ENCODE results near the gene TNNT2. TPM values are rescaled to one million over a fixed set of nuclear protein-coding genes. Genes with fewer than 3 reads are reported as not detected.

Gene TNNT2
- polyA plus RNA-seq, 4 donors: 0.78 to 86.7 (median 12.6) TPM

DNA sequence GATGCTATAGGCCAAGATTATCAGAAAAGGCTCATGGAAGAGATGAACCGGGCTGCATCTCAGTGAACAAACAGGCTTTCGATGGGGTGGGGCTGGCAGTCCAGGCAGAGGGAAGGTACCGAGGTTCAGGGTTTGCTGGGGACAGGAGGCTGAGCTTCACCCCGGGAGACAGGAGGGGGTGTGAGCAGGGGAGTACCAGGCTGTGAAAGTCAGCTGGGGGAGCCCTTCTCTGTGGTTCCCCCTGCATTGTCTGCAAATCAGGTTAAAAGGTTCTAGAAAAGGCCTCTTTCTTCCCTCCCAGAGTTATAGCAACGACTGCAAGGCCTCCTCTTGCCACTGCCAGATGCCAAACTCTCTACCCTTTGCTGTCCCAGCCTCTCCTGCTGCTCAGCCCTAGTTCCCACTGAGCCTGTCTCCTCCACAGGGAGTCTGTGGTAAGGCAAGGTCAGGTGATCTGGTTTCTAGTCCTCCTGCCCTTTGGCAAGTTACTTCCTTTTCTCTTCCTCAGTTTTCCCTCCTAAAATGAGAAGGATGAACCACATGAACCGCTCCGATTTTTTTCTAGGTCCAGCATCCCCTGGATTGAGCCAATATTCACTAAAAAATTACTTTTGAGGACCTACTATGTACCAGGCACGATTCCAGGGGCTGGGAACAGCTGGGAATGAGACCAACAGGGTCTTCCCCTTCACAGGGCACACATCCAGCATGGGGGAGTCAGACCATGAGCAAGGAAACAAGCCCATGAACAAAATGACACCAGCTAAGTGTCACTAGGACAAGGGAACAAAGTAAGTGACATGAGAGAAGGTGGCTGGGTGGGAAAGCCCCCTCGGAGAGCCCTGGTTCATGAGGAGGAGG is 14.4 kb upstream of the TNNT2 start:
- DNase-seq (no peak), FAIRE-seq (no peak)
- peaks cover 0 to 86% (median 2%) of the 10 kb centered on the region in 3 donors for H3K36me3 ChIP-seq (ENCODE audit: control insufficient read depth in 3 of 3, insufficient read depth in 2 of 3, low read depth in 1 of 3, low read length in 3 of 3)
- 40 to 60% (median 42%) methylated on average over 9 of the region's 9 CpGs for WGBS, 3 donors
- H3K4me3 ChIP-seq (ENCODE audit: low read depth in 1 of 3, low read length in 3 of 3): no peak overlapping the region
- H3K9me3 ChIP-seq (ENCODE audit: control insufficient read depth in 2 of 2, insufficient read depth in 1 of 2, low read depth in 1 of 2, low read length in 1 of 2): no peaks in the 10 kb centered on the region
- peaks cover 0 to 49% (median 5%) of the 10 kb centered on the region in 3 donors for H3K4me1 ChIP-seq (ENCODE audit: control insufficient read depth in 3 of 3, insufficient read depth in 2 of 3, low read depth in 1 of 3, low read length in 2 of 3)
- peaks cover 0 to 4% (median 0%) of the 10 kb centered on the region in 3 donors for H3K27me3 ChIP-seq (ENCODE audit: control insufficient read depth in 3 of 3, insufficient read depth in 3 of 3, low read length in 3 of 3)
- peak overlapping the region in 1 of 3 donors; percentile 3 for H3K27ac ChIP-seq (ENCODE audit: low read depth in 1 of 3, low read length in 2 of 3)

DNA sequence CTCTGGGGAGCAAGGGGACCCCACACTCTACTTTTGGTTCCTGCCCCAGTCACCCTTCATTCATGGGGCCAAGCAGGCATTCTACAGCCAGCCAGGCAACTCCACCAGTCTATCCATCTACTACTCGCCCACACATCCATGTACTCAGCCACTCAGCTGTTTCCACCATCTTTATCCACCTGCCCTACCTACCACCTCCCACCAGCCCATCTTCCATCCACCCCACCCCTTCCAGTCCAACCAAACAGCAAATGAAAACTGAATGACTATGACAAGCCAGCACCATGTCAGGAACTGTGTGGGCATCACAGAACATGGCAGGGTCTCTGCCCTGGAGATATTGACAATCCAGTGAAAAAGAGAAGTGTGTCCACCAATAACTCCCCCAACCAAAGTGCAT is 13.7 kb upstream of the TNNT2 start:
- FAIRE-seq: no peak
- Histone ChIP-seq H3K9me3 (ENCODE audit: control insufficient read depth in 2 of 2, insufficient read depth in 1 of 2, low read depth in 1 of 2, low read length in 1 of 2) (no peaks in the 10 kb centered on the region), H3K4me1 (ENCODE audit: control insufficient read depth in 3 of 3, insufficient read depth in 2 of 3, low read depth in 1 of 3, low read length in 2 of 3) (peaks cover 0 to 45% (median 3%) of the 10 kb centered on the region in 3 donors)

DNA sequence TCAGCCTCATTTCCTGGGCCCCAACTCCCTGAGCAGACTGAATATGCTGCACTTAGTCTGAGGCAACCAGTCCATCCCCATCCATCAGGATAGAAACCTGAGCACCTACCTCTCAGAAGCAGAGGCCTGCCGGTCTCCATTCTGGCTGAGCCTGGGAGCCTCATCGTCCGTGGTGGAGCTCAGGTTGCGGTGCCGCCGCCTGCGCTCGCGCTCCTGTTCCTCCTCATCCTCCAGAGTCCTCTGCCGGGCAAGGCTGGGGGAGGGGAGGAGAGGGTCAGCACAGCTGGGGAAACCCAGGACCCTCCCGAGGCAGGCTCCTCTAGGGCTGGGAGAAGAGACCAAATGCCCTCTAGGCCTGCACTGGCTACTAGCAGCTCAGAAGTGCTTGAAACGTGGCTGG is 11.6 kb upstream of the TNNT2 start:
- Histone ChIP-seq H3K27me3 (ENCODE audit: control insufficient read depth in 3 of 3, insufficient read depth in 3 of 3, low read length in 3 of 3) (no peaks in the 10 kb centered on the region), H3K27ac (ENCODE audit: low read depth in 1 of 3, low read length in 2 of 3) (no peak overlapping the region), H3K9me3 (ENCODE audit: control insufficient read depth in 2 of 2, insufficient read depth in 1 of 2, low read depth in 1 of 2, low read length in 1 of 2) (no peaks in the 10 kb centered on the region), H3K4me1 (ENCODE audit: control insufficient read depth in 3 of 3, insufficient read depth in 2 of 3, low read depth in 1 of 3, low read length in 2 of 3) (peaks cover 0 to 32% (median 0%) of the 10 kb centered on the region in 3 donors), H3K36me3 (ENCODE audit: control insufficient read depth in 3 of 3, insufficient read depth in 2 of 3, low read depth in 1 of 3, low read length in 3 of 3) (peaks cover 0 to 90% (median 2%) of the 10 kb centered on the region in 3 donors), H3K4me3 (ENCODE audit: low read depth in 1 of 3, low read length in 3 of 3) (no peak overlapping the region)
- 83 to 92% (median 91%) methylated on average over 12 of the region's 12 CpGs for WGBS, 3 donors
- FAIRE-seq (no peak), DNase-seq (no peak)

More for the DNA sequence above, 13.7 kb upstream of the TNNT2 start:
- no peak for DNase-seq
- Histone ChIP-seq H3K4me3 (ENCODE audit: low read depth in 1 of 3, low read length in 3 of 3) (no peak overlapping the region), H3K27ac (ENCODE audit: low read depth in 1 of 3, low read length in 2 of 3) (no peak overlapping the region), H3K27me3 (ENCODE audit: control insufficient read depth in 3 of 3, insufficient read depth in 3 of 3, low read length in 3 of 3) (peaks cover 0 to 4% (median 0%) of the 10 kb centered on the region in 3 donors), H3K36me3 (ENCODE audit: control insufficient read depth in 3 of 3, insufficient read depth in 2 of 3, low read depth in 1 of 3, low read length in 3 of 3) (peaks cover 0 to 89% (median 2%) of the 10 kb centered on the region in 3 donors)
- 73 to 87% (median 86%) methylated on average over 1 of the region's 1 CpG for WGBS, 3 donors

DNA sequence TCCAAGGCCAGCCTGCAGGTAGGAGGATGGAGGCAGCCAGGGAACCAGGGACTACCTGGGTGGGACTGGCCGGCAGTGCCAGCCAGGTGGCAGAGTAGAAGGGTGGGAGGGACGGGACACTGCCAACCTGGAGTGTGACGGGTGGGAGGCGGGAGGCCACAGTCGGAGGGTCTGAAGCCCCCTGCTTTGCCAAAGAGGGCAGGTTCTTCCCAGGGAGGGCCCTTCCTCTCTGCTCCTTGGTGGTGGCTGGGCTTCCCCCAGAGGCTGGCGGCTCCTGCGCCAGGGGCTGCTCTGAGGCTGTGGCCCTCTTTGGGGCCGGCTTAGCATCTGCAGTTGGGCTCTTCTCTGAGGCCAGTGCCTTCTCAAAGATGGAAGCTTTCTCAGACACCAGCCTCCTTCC is 8.7 kb upstream of the TNNT2 start:
- Histone ChIP-seq H3K36me3 (ENCODE audit: control insufficient read depth in 3 of 3, insufficient read depth in 2 of 3, low read depth in 1 of 3, low read length in 3 of 3) (peaks cover 0 to 97% (median 10%) of the 10 kb centered on the region in 3 donors), H3K9me3 (ENCODE audit: control insufficient read depth in 2 of 2, insufficient read depth in 1 of 2, low read depth in 1 of 2, low read length in 1 of 2) (no peaks in the 10 kb centered on the region), H3K4me3 (ENCODE audit: low read depth in 1 of 3, low read length in 3 of 3) (no peak overlapping the region), H3K4me1 (ENCODE audit: control insufficient read depth in 3 of 3, insufficient read depth in 2 of 3, low read depth in 1 of 3, low read length in 2 of 3) (peaks cover 0 to 6% (median 0%) of the 10 kb centered on the region in 3 donors), H3K27ac (ENCODE audit: low read depth in 1 of 3, low read length in 2 of 3) (no peak overlapping the region), H3K27me3 (ENCODE audit: control insufficient read depth in 3 of 3, insufficient read depth in 3 of 3, low read length in 3 of 3) (no peaks in the 10 kb centered on the region)
- 88 to 93% (median 88%) methylated on average over 8 of the region's 8 CpGs for WGBS, 3 donors
- FAIRE-seq (no peak), DNase-seq (no peak)

DNA sequence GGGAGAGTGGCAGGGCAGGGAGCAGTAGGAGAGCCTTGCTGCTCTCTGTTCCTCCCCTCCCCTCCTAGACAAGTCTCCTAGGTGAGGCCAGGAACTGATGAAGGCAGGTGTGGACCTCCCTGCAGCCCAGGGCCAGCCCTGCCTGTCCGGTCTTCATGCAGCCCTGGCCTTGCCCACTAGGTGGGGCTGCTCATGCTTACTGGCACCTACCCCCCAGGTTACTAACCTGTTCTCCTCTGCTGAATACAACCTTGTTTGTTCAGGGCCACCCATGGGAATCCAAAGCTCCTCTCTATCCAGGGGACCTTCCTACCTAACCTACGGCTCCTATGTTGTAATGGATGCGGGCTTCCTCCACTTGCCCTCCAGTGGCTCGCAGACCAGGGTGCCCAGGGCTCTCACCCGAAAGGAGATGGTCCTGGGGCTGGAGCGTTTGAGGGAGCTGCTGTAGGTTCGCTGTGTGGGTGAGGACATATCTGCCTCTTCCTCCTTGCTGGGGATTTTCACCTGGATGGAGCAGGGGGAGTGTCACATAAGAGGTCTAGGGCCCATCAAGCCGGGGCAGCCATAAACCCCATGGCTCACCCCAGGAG is 7.9 kb upstream of the TNNT2 start:
- 65 to 72% (median 67%) methylated on average over 8 of the region's 8 CpGs for WGBS, 3 donors
- Histone ChIP-seq H3K27ac (ENCODE audit: low read depth in 1 of 3, low read length in 2 of 3) (no peak overlapping the region), H3K36me3 (ENCODE audit: control insufficient read depth in 3 of 3, insufficient read depth in 2 of 3, low read depth in 1 of 3, low read length in 3 of 3) (peaks cover 0 to 95% (median 10%) of the 10 kb centered on the region in 3 donors)

DNA sequence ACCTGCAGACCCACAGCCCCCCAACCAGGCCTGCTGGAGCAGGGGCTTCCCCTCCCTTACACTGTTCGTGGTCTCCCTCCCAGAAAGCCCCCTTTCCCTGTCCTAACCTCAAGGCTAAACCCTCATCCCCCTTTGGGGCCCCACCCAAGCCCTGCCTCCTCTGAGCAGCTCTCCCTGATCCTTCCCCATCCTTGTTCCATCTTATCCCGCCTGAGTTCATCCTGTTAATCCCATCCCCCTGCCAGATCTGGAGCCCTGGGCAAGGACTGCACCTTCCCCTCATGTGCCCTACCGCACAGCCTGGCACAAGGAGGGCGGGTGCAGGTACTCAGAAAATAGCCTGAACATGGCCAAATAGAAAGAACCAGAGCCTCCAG is 6.9 kb upstream of the TNNT2 start:
- Histone ChIP-seq H3K27ac (ENCODE audit: low read depth in 1 of 3, low read length in 2 of 3) (no peak overlapping the region), H3K9me3 (ENCODE audit: control insufficient read depth in 2 of 2, insufficient read depth in 1 of 2, low read depth in 1 of 2, low read length in 1 of 2) (no peaks in the 10 kb centered on the region), H3K27me3 (ENCODE audit: control insufficient read depth in 3 of 3, insufficient read depth in 3 of 3, low read length in 3 of 3) (no peaks in the 10 kb centered on the region), H3K4me1 (ENCODE audit: control insufficient read depth in 3 of 3, insufficient read depth in 2 of 3, low read depth in 1 of 3, low read length in 2 of 3) (peaks cover 0 to 6% (median 0%) of the 10 kb centered on the region in 3 donors), H3K4me3 (ENCODE audit: low read depth in 1 of 3, low read length in 3 of 3) (no peak overlapping the region), H3K36me3 (ENCODE audit: control insufficient read depth in 3 of 3, insufficient read depth in 2 of 3, low read depth in 1 of 3, low read length in 3 of 3) (peaks cover 0 to 97% (median 10%) of the 10 kb centered on the region in 3 donors)
- FAIRE-seq (no peak), DNase-seq (no peak)
- 65 to 86% (median 69%) methylated on average over 4 of the region's 4 CpGs for WGBS, 3 donors

More for the DNA sequence above, 7.9 kb upstream of the TNNT2 start:
- no peak overlapping the region for H3K4me3 ChIP-seq (ENCODE audit: low read depth in 1 of 3, low read length in 3 of 3)
- FAIRE-seq (no peak), DNase-seq (peak; percentile 76 to 85)
- peaks cover 0 to 6% (median 0%) of the 10 kb centered on the region in 3 donors for H3K4me1 ChIP-seq (ENCODE audit: control insufficient read depth in 3 of 3, insufficient read depth in 2 of 3, low read depth in 1 of 3, low read length in 2 of 3)
- no peaks in the 10 kb centered on the region for H3K9me3 ChIP-seq (ENCODE audit: control insufficient read depth in 2 of 2, insufficient read depth in 1 of 2, low read depth in 1 of 2, low read length in 1 of 2)
- H3K27me3 ChIP-seq (ENCODE audit: control insufficient read depth in 3 of 3, insufficient read depth in 3 of 3, low read length in 3 of 3): no peaks in the 10 kb centered on the region

DNA sequence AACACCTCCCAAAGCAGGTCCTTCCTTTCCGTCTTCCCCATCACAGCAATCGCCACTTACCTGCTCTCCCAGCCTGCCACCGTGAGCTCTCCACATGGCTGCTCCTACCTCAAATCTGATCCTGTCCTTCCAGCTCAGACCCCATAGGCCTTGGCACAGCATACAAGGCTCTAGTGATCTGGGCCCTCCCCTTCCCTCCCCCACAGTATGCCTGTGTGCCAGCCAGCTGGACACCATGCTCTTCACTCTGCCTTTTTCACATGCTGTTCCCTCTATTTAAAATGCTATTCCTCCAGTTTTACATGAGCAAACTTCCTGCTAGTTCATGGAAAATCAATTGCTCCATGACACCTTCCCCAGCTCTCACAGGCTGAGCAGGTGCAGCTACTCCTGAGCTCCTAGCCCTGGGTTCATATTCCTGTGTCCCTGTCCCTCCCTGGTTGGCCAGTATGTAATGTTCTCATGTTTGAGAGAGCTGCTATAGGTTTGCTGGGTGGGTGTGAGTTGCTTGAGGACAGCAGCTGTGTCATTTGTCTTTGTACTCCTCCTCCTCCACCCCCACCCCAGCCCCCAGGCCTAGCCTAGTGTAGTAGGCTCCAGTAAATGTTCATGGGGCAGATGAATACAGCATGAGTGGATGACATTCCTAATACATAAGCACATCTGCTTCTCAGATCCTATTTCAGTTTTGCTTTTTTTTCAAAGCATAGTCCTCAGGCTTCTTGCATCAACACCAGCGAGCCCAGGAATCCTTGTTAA is 6.3 kb upstream of the TNNT2 start:
- WGBS, 3 donors: 85 to 92% (median 87%) methylated on average over 4 of the region's 4 CpGs
- Histone ChIP-seq H3K27ac (ENCODE audit: low read depth in 1 of 3, low read length in 2 of 3) (no peak overlapping the region), H3K36me3 (ENCODE audit: control insufficient read depth in 3 of 3, insufficient read depth in 2 of 3, low read depth in 1 of 3, low read length in 3 of 3) (peaks cover 0 to 93% (median 10%) of the 10 kb centered on the region in 3 donors), H3K4me1 (ENCODE audit: control insufficient read depth in 3 of 3, insufficient read depth in 2 of 3, low read depth in 1 of 3, low read length in 2 of 3) (peaks cover 0 to 6% (median 0%) of the 10 kb centered on the region in 3 donors), H3K9me3 (ENCODE audit: control insufficient read depth in 2 of 2, insufficient read depth in 1 of 2, low read depth in 1 of 2, low read length in 1 of 2) (no peaks in the 10 kb centered on the region), H3K27me3 (ENCODE audit: control insufficient read depth in 3 of 3, insufficient read depth in 3 of 3, low read length in 3 of 3) (no peaks in the 10 kb centered on the region), H3K4me3 (ENCODE audit: low read depth in 1 of 3, low read length in 3 of 3) (no peak overlapping the region)
- DNase-seq (no peak), FAIRE-seq (no peak)

DNA sequence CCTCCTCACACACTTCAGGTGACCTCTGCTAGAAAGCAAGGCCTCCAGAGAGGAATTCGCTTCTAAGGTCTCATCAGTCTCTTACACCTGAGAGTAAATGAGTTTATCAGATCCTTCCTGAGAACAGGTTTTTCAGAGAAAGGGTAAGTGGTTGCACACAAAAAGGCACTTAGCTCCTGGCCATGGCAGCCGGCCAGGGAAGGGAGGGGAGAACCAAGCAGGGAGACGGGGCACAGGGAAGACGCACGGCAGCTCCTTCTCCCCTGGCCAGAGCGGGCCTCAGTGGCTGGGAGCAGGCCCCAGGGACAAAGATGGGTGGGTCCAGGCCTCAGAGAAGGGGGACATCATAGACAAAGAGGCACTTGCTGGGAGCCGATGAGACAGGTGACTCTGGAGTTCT is 3.6 kb upstream of the TNNT2 start:
- Histone ChIP-seq H3K4me3 (ENCODE audit: low read depth in 1 of 3, low read length in 3 of 3) (no peak overlapping the region), H3K27me3 (ENCODE audit: control insufficient read depth in 3 of 3, insufficient read depth in 3 of 3, low read length in 3 of 3) (peaks cover 0 to 3% (median 0%) of the 10 kb centered on the region in 3 donors), H3K9me3 (ENCODE audit: control insufficient read depth in 2 of 2, insufficient read depth in 1 of 2, low read depth in 1 of 2, low read length in 1 of 2) (no peaks in the 10 kb centered on the region), H3K36me3 (ENCODE audit: control insufficient read depth in 3 of 3, insufficient read depth in 2 of 3, low read depth in 1 of 3, low read length in 3 of 3) (peaks cover 0 to 66% (median 8%) of the 10 kb centered on the region in 3 donors), H3K27ac (ENCODE audit: low read depth in 1 of 3, low read length in 2 of 3) (no peak overlapping the region), H3K4me1 (ENCODE audit: control insufficient read depth in 3 of 3, insufficient read depth in 2 of 3, low read depth in 1 of 3, low read length in 2 of 3) (peaks cover 0 to 16% (median 0%) of the 10 kb centered on the region in 3 donors)
- FAIRE-seq (no peak), DNase-seq (no peak)
- WGBS, 3 donors: 26 to 74% (median 48%) methylated on average over 7 of the region's 7 CpGs

Measured in small intestine (tissue), 7 donors.